OCI-LY7 (cell line): ENCODE results near the gene CCNL1. TPM values are rescaled to one million over a fixed set of nuclear protein-coding genes. Genes with fewer than 3 reads are reported as not detected.

ENCODE experiments used
- BruUV-seq: library from RNA; stranded (reverse); fragments of 400-500 nt; replicated peaks from 2 replicates; lab custom pipeline; 2021; lab: Mats Ljungman, UMichigan
- CTCF ChIA-PET: fragments of 300-600 bp; sonication (Branson Sonifier 250); formaldehyde crosslinking; loops from one replicate; lab custom pipeline; 2022; ENCODE audit warnings: antibody characterized with exemption; ENCODE audit not compliant: unreplicated experiment; lab: Charles Lee
- POLR2A ChIA-PET: fragments of 300-600 bp; sonication (Branson Sonifier 250); formaldehyde crosslinking; loops from one replicate; lab custom pipeline; 2022; ENCODE audit warnings: antibody characterized with exemption; lab: Charles Lee
- DNase-seq: peaks from one replicate; pipeline ENCODE4 v3.0.0-alpha.2; 2015; ENCODE audit warnings: low spot score
- H2AFZ ChIP-seq: fragments of 200-600 bp; sonication (generic), shearing (Covaris generic); 2 replicates; pipeline ENCODE4 v1.6.1; 2014; ENCODE audit warnings: mild to moderate bottlenecking, antibody characterized with exemption, low read length, moderate library complexity
- H3K27ac ChIP-seq: fragments of 200-600 bp; sonication (generic); 2 replicates; pipeline ENCODE4 v1.5.1; 2014; ENCODE audit warnings: mixed run types, low read depth, mild to moderate bottlenecking, moderate library complexity, low read length, inconsistent platforms; ENCODE audit not compliant: poor library complexity, severe bottlenecking
- H3K36me3 ChIP-seq: fragments of 200-600 bp; sonication (generic); 2 replicates; pipeline ENCODE4 v1.6.1; 2014; ENCODE audit warnings: mild to moderate bottlenecking, antibody characterized with exemption, low read length, moderate library complexity, mixed read lengths; ENCODE audit not compliant: insufficient read depth
- H3K4me1 ChIP-seq: fragments of 200-600 bp; sonication (generic); 2 replicates; pipeline ENCODE4 v1.5.1; 2014; ENCODE audit warnings: mild to moderate bottlenecking, low read length; ENCODE audit not compliant: insufficient read depth, poor library complexity, severe bottlenecking
- H3K4me2 ChIP-seq: fragments of 200-600 bp; sonication (generic); 2 replicates; pipeline ENCODE4 v1.6.1; 2014; ENCODE audit warnings: mild to moderate bottlenecking, low read length
- H3K4me3 ChIP-seq: fragments of 200-600 bp; sonication (generic); 2 replicates; pipeline ENCODE4 v1.5.1; 2014; ENCODE audit warnings: mild to moderate bottlenecking, low read depth, low read length; ENCODE audit not compliant: poor library complexity, severe bottlenecking
- H3K79me2 ChIP-seq: fragments of 200-600 bp; sonication (generic); 2 replicates; pipeline ENCODE4 v1.6.1; 2016; ENCODE audit warnings: low read depth, mild to moderate bottlenecking, low read length, moderate library complexity, mixed read lengths; ENCODE audit not compliant: insufficient read depth
- H3K9me2 ChIP-seq: fragments of 200-600 bp; sonication (generic); 2 replicates; pipeline ENCODE4 v1.6.1; 2016; ENCODE audit warnings: mild to moderate bottlenecking, low read length, mixed read lengths; ENCODE audit not compliant: insufficient read depth
- H3K9me3 ChIP-seq: fragments of 200-600 bp; sonication (generic); 2 replicates; pipeline ENCODE4 v1.6.1; 2014; ENCODE audit warnings: mild to moderate bottlenecking, mixed run types, low read length, mixed read lengths
- H4K20me1 ChIP-seq: fragments of 200-600 bp; sonication (generic); 2 replicates; pipeline ENCODE4 v1.6.1; 2014; ENCODE audit warnings: mild to moderate bottlenecking, antibody characterized with exemption, low read length, moderate library complexity, mixed read lengths; ENCODE audit not compliant: insufficient read depth
- EZH2phosphoT487 ChIP-seq: fragments of 200-600 bp; sonication (generic); IDR thresholded peaks from 2 replicates; pipeline ENCODE4 v1.6.1; 2018; ENCODE audit warnings: low read depth, borderline replicate concordance, mild to moderate bottlenecking, mixed run types, antibody characterized with exemption, low read length, moderate library complexity, mixed read lengths
- intact Hi-C: fragments of 100-400 bp; cut with micrococcal nuclease; formaldehyde crosslinking; loops from one replicate; pipeline ENCODE4 v1.10.0; 2022; ENCODE audit not compliant: unreplicated experiment
- total RNA-seq, 2 experiments: library from RNA; depleted of rRNA in 1 of 2; stranded (reverse); fragments of >200 nt in 1 of 2; shearing (Covaris generic) in 1 of 2; gene quantifications; 2 replicates each; pipeline ENCODE4 v1.2.3, GENCODE V29; 2014 to 2022
- TF ChIP-seq, protein P1 (sequence below): fragments of 200-600 bp; sonication (generic); conservative IDR thresholded peaks from 2 replicates; pipeline ENCODE4 v1.5.1; 2014; ENCODE audit warnings: mild to moderate bottlenecking, antibody characterized with exemption, low read length, moderate library complexity, mixed read lengths

Gene CCNL1
- total RNA-seq, 2 experiments from 2014 or later, result 158 to 280 TPM

- TF ChIP-seq, protein P1, sequence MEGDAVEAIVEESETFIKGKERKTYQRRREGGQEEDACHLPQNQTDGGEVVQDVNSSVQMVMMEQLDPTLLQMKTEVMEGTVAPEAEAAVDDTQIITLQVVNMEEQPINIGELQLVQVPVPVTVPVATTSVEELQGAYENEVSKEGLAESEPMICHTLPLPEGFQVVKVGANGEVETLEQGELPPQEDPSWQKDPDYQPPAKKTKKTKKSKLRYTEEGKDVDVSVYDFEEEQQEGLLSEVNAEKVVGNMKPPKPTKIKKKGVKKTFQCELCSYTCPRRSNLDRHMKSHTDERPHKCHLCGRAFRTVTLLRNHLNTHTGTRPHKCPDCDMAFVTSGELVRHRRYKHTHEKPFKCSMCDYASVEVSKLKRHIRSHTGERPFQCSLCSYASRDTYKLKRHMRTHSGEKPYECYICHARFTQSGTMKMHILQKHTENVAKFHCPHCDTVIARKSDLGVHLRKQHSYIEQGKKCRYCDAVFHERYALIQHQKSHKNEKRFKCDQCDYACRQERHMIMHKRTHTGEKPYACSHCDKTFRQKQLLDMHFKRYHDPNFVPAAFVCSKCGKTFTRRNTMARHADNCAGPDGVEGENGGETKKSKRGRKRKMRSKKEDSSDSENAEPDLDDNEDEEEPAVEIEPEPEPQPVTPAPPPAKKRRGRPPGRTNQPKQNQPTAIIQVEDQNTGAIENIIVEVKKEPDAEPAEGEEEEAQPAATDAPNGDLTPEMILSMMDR, result no peak
- no peak for TF ChIP-seq EZH2phosphoT487
- Histone ChIP-seq H3K9me2 (no peaks in the 10 kb centered on the region), H3K9me3 (no peaks in the 10 kb centered on the region), H3K4me3 (no peak overlapping the region), H3K27ac (no peak overlapping the region), H3K4me1 (no peaks in the 10 kb centered on the region), H3K36me3 (no peaks in the 10 kb centered on the region), H3K79me2 (no peaks in the 10 kb centered on the region), H3K4me2 (no peak overlapping the region), H4K20me1 (no peaks in the 10 kb centered on the region), H2AFZ (no peak overlapping the region)
- DNase-seq, result no peak
- intact Hi-C loops, result no loop called here
- ChIA-PET CTCF (no interaction called here), POLR2A (interaction anchor here (0.7 to 3.7 kb wide), 4 partner anchors 12 to 55 kb away, joined by 3 to 33 read pairs (median 9); no protein-coding TSS in a partner anchor)
- BruUV-seq, result no TSS peak
These were observed 42.7 kb downstream of the CCNL1 start for GRCh38 chr3:157117206-157117605.

DNA sequence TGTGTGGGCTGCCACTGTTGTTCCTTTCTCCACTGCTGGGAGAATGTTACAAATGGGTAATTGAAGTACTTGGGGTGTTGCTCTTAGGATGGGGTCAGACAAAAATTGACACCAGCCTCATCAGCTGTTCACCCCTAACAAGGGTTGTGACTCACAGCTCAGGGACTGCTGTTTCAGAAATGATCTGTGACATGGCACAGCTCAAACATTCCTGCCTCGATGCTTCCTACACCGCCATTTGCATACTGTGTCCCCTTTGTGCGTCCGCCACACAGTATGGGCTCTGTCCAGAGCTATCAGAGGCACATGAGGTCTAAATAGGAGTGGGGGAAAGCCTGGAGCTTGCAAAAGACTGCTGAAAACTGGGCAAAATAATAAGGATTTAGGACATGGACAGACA, 43.9 kb downstream of the CCNL1 start:
- Histone ChIP-seq H3K9me3 (no peaks in the 10 kb centered on the region), H3K79me2 (no peaks in the 10 kb centered on the region), H3K9me2 (no peaks in the 10 kb centered on the region), H3K4me1 (no peaks in the 10 kb centered on the region), H4K20me1 (no peaks in the 10 kb centered on the region), H2AFZ (no peak overlapping the region), H3K27ac (no peak overlapping the region), H3K4me3 (no peak overlapping the region), H3K36me3 (no peaks in the 10 kb centered on the region), H3K4me2 (no peak overlapping the region)
- no peak for TF ChIP-seq EZH2phosphoT487
- TF ChIP-seq, protein P1, result no peak
- DNase-seq, result no peak
- POLR2A ChIA-PET, result interaction anchor here (0.5 to 3.7 kb wide), 4 partner anchors 10 to 455 kb away, joined by 3 to 33 read pairs (median 10); no protein-coding TSS in a partner anchor
- no TSS peak for BruUV-seq
- intact Hi-C loops, result no loop called here
- CTCF ChIA-PET, result interaction anchor here (0.6 to 1.5 kb wide), 2 partner anchors 10 to 27 kb away, joined by 3 to 4 read pairs; no protein-coding TSS in a partner anchor
